SK-N-SH treated with all-trans-retinoic acid at 6 μM for 48 hours (cell line): ENCODE measurements around the gene NSRP1.

ENCODE experiments used
- ATAC-seq: fragments of 200-7000 bp; cut with Tn5 transposase; 3 replicates; pipeline ENCODE4 v1.9.1; 2020; ENCODE audit warnings: mild to moderate bottlenecking, moderate library complexity
- ARNTL ChIP-seq: fragments of 450-650 bp; formaldehyde crosslinking; IDR thresholded peaks from 2 replicates; pipeline ENCODE4 v1.5.0; 2020; ENCODE audit warnings: low read depth, mild to moderate bottlenecking, moderate library complexity, borderline replicate concordance
- BACH2 ChIP-seq: fragments of 250-450 bp; sonication (Bioruptor Pico); IDR thresholded peaks from 2 replicates; pipeline ENCODE4 v1.9.0; 2021; ENCODE audit warnings: mild to moderate bottlenecking, borderline replicate concordance
- ESRRG ChIP-seq: fragments of 250-450 bp; sonication (Bioruptor Pico); IDR thresholded peaks from 2 replicates; pipeline ENCODE4 v1.6.1; 2021; ENCODE audit warnings: mild to moderate bottlenecking
- ISL1 ChIP-seq: fragments of 250-450 bp; sonication (Bioruptor Pico); IDR thresholded peaks from 2 replicates; pipeline ENCODE4 v2.1.2; 2022; ENCODE audit warnings: mild to moderate bottlenecking, moderate library complexity
- OSR1 ChIP-seq: fragments of 250-450 bp; sonication (Bioruptor Pico); IDR thresholded peaks from 2 replicates; pipeline ENCODE4 v1.8.0; 2022; ENCODE audit warnings: moderate library complexity, mild to moderate bottlenecking, inconsistent platforms
- PPARA ChIP-seq: fragments of 250-450 bp; sonication (Bioruptor Pico); IDR thresholded peaks from 2 replicates; pipeline ENCODE4 v1.5.0; 2020; ENCODE audit warnings: mild to moderate bottlenecking, borderline replicate concordance
- RARB ChIP-seq: fragments of 250-450 bp; sonication (Bioruptor Pico); IDR thresholded peaks from 2 replicates; pipeline ENCODE4 v1.8.0; 2021; ENCODE audit warnings: mild to moderate bottlenecking, moderate library complexity
- SNAI2 ChIP-seq: fragments of 250-450 bp; sonication (Bioruptor Pico); IDR thresholded peaks from 2 replicates; pipeline ENCODE4 v1.5.0; 2020; ENCODE audit warnings: mild to moderate bottlenecking, moderate library complexity
- TCF4 ChIP-seq: fragments of 250-450 bp; sonication (Bioruptor Pico); IDR thresholded peaks from 2 replicates; pipeline ENCODE4 v1.8.0; 2021; ENCODE audit warnings: mild to moderate bottlenecking, moderate library complexity, borderline replicate concordance
- TOX ChIP-seq: fragments of 250-450 bp; sonication (Bioruptor Pico); IDR thresholded peaks from 2 replicates; pipeline ENCODE4 v1.8.0; 2021; ENCODE audit warnings: mild to moderate bottlenecking, moderate library complexity, borderline replicate concordance
- ZC3H10 ChIP-seq: fragments of 250-450 bp; sonication (Bioruptor Pico); IDR thresholded peaks from 2 replicates; pipeline ENCODE4 v1.5.1; 2021; ENCODE audit warnings: mild to moderate bottlenecking, moderate library complexity
- ZFP3 ChIP-seq: fragments of 250-450 bp; sonication (Bioruptor Pico); IDR thresholded peaks from 2 replicates; pipeline ENCODE4 v1.5.0; 2020; ENCODE audit warnings: mild to moderate bottlenecking, moderate library complexity
- ZFP30 ChIP-seq: fragments of 450-650 bp; formaldehyde crosslinking; IDR thresholded peaks from 2 replicates; pipeline ENCODE4 v1.5.0; 2022; ENCODE audit warnings: mild to moderate bottlenecking, moderate library complexity
- ZNF565 ChIP-seq: fragments of 450-650 bp; formaldehyde crosslinking; conservative IDR thresholded peaks from 2 replicates; pipeline ENCODE4 v1.5.0; 2020; ENCODE audit warnings: low read depth, mild to moderate bottlenecking, moderate library complexity
- ZNF70 ChIP-seq: fragments of 450-650 bp; formaldehyde crosslinking; IDR thresholded peaks from 2 replicates; pipeline ENCODE4 v1.5.0; 2020; ENCODE audit warnings: mild to moderate bottlenecking, moderate library complexity
- ZNF8 ChIP-seq: fragments of 450-650 bp; formaldehyde crosslinking; IDR thresholded peaks from 2 replicates; pipeline ENCODE4 v1.5.0; 2020; ENCODE audit warnings: mild to moderate bottlenecking, moderate library complexity
- TF ChIP-seq, protein P1 (sequence below): fragments of 250-450 bp; sonication (Bioruptor Pico); IDR thresholded peaks from 2 replicates; pipeline ENCODE4 v1.5.1; 2020; ENCODE audit warnings: low read depth, mild to moderate bottlenecking, moderate library complexity
- TF ChIP-seq, protein P2 (sequence below): fragments of 250-450 bp; sonication (Bioruptor Pico); IDR thresholded peaks from 2 replicates; pipeline ENCODE4 v1.8.0; 2021; ENCODE audit warnings: low read depth, mild to moderate bottlenecking, moderate library complexity, borderline replicate concordance
- TF ChIP-seq, protein P3 (sequence below): fragments of 250-450 bp; sonication (Bioruptor Pico); IDR thresholded peaks from 2 replicates; pipeline ENCODE4 v1.5.0; 2020; ENCODE audit warnings: mild to moderate bottlenecking, moderate library complexity
- TF ChIP-seq, protein P4 (sequence below): fragments of 250-450 bp; sonication (Bioruptor Pico); IDR thresholded peaks from 2 replicates; pipeline ENCODE4 v1.5.1; 2021; ENCODE audit warnings: mild to moderate bottlenecking, moderate library complexity

Gene NSRP1

DNA sequence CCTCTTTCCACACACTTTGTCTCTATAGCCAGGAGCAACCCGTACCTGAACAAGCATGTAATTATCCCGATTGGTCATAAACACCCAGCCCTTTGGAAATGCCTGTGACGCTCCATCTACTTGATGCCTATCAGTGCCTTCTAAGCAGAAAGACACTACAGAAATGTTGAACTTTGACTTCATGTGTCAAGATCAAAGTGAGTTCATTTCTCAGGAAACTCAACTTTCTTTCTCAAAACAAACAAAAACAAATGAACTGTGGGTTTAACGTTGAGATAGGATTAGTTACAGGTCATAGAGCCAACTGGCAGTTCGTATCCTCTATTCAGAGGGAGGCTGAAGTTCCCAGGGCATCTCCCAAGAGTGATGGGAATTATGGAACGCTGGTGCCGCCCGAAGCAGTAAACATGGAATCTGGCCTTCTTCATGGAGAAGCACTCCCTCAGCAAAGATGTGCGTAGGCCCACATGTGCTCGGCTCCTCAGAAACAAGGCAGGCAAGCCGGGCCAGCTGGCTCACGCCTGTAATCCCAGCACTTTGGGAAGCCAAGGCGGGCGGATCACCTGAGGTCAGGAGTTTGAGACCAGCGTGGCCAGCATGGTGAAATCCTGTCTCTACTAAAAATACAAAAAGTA, 109.4 kb downstream of the NSRP1 start (continued):
- TF ChIP-seq ZFP3 (CRISPR knock-in tag) (no peak), BACH2 (CRISPR knock-in tag) (no peak), OSR1 (CRISPR knock-in tag) (no peak), RARB (CRISPR knock-in tag) (no peak), PPARA (CRISPR knock-in tag) (no peak), ZFP30 (CRISPR knock-in tag) (no peak), ESRRG (CRISPR knock-in tag) (no peak)
- TF ChIP-seq, protein P1, sequence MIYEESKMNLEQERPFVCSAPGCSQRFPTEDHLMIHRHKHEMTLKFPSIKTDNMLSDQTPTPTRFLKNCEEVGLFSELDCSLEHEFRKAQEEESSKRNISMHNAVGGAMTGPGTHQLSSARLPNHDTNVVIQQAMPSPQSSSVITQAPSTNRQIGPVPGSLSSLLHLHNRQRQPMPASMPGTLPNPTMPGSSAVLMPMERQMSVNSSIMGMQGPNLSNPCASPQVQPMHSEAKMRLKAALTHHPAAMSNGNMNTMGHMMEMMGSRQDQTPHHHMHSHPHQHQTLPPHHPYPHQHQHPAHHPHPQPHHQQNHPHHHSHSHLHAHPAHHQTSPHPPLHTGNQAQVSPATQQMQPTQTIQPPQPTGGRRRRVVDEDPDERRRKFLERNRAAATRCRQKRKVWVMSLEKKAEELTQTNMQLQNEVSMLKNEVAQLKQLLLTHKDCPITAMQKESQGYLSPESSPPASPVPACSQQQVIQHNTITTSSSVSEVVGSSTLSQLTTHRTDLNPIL: no peak

DNA sequence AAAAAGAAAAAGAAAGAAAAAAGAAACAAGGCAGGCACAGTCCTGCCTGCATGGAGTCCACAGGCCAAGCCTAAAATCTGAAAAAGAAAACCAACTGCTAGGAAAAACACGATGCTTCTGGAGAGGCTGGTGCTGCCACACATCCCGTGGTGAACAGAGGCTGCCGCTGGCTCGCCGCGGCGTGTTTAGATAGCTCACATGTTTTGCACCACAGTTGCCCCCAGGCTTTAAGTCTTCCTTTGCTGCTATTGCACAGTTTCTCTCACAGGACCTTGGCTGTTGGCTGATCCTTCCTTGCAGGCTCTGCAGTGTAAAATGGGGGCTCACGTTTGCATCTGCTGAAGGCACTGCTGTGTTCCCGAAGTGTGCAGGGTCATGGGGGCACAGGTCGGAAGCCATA, 110.3 kb downstream of the NSRP1 start:
- TF ChIP-seq, protein P2, sequence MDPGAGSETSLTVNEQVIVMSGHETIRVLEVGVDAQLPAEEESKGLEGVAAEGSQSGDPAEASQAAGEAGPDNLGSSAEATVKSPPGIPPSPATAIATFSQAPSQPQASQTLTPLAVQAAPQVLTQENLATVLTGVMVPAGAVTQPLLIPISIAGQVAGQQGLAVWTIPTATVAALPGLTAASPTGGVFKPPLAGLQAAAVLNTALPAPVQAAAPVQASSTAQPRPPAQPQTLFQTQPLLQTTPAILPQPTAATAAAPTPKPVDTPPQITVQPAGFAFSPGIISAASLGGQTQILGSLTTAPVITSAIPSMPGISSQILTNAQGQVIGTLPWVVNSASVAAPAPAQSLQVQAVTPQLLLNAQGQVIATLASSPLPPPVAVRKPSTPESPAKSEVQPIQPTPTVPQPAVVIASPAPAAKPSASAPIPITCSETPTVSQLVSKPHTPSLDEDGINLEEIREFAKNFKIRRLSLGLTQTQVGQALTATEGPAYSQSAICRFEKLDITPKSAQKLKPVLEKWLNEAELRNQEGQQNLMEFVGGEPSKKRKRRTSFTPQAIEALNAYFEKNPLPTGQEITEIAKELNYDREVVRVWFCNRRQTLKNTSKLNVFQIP (CRISPR knock-in tag): no peak
- TF ChIP-seq ZNF565 (no peak), RARB (CRISPR knock-in tag) (no peak), OSR1 (CRISPR knock-in tag) (no peak), ARNTL (no peak), ISL1 (CRISPR knock-in tag) (no peak), ZC3H10 (no peak), SNAI2 (CRISPR knock-in tag) (no peak), TOX (CRISPR knock-in tag) (no peak), ZNF8 (CRISPR knock-in tag) (no peak)
- ATAC-seq: no peak

DNA sequence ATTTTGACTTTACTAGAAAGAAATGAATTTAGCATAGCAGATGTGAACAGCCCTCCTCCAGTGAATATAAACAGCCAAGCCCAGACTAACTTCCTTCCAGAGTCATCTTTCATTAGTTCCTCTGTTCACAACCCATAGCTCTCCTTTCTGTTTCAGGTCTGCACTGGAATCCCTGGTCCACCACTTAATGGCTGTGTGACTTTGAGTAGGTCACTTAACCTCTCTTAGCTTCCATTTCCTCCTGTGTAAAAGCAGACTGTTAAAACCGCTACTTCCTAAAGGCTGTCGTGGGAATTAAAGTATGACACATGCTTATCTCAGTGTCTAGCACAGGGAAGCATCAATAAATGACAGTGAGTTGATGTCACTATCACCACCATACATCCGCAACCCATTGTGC, 111.4 kb downstream of the NSRP1 start:
- ATAC-seq: no peak
- TF ChIP-seq ZNF70 (CRISPR knock-in tag) (no peak), ARNTL (no peak), ZFP3 (CRISPR knock-in tag) (no peak), PPARA (CRISPR knock-in tag) (no peak), ZNF8 (CRISPR knock-in tag) (no peak), ZNF565 (no peak), RARB (CRISPR knock-in tag) (no peak), TCF4 (CRISPR knock-in tag) (no peak), SNAI2 (CRISPR knock-in tag) (no peak), TOX (CRISPR knock-in tag) (no peak), ZFP30 (CRISPR knock-in tag) (no peak), BACH2 (CRISPR knock-in tag) (no peak)
- TF ChIP-seq, protein P3, sequence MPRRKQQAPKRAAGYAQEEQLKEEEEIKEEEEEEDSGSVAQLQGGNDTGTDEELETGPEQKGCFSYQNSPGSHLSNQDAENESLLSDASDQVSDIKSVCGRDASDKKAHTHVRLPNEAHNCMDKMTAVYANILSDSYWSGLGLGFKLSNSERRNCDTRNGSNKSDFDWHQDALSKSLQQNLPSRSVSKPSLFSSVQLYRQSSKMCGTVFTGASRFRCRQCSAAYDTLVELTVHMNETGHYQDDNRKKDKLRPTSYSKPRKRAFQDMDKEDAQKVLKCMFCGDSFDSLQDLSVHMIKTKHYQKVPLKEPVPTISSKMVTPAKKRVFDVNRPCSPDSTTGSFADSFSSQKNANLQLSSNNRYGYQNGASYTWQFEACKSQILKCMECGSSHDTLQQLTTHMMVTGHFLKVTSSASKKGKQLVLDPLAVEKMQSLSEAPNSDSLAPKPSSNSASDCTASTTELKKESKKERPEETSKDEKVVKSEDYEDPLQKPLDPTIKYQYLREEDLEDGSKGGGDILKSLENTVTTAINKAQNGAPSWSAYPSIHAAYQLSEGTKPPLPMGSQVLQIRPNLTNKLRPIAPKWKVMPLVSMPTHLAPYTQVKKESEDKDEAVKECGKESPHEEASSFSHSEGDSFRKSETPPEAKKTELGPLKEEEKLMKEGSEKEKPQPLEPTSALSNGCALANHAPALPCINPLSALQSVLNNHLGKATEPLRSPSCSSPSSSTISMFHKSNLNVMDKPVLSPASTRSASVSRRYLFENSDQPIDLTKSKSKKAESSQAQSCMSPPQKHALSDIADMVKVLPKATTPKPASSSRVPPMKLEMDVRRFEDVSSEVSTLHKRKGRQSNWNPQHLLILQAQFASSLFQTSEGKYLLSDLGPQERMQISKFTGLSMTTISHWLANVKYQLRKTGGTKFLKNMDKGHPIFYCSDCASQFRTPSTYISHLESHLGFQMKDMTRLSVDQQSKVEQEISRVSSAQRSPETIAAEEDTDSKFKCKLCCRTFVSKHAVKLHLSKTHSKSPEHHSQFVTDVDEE: no peak
- TF ChIP-seq, protein P2 (CRISPR knock-in tag): no peak
- TF ChIP-seq, protein P4, sequence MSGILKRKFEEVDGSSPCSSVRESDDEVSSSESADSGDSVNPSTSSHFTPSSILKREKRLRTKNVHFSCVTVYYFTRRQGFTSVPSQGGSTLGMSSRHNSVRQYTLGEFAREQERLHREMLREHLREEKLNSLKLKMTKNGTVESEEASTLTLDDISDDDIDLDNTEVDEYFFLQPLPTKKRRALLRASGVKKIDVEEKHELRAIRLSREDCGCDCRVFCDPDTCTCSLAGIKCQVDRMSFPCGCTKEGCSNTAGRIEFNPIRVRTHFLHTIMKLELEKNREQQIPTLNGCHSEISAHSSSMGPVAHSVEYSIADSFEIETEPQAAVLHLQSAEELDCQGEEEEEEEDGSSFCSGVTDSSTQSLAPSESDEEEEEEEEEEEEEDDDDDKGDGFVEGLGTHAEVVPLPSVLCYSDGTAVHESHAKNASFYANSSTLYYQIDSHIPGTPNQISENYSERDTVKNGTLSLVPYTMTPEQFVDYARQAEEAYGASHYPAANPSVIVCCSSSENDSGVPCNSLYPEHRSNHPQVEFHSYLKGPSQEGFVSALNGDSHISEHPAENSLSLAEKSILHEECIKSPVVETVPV (CRISPR knock-in tag): no peak
- TF ChIP-seq, protein P1: no peak
